Activated T-cell treated with anti-CD3 and anti-CD28 coated beads, Interleukin-2, amount 50 U/mL, for 1 hour (primary cell): ENCODE data around the gene SNAPC5.

Source experiments
- DNase-seq: peaks from one replicate; pipeline ENCODE4 v3.0.0-alpha.2; 2020

The SNAPC5 gene

DNA sequence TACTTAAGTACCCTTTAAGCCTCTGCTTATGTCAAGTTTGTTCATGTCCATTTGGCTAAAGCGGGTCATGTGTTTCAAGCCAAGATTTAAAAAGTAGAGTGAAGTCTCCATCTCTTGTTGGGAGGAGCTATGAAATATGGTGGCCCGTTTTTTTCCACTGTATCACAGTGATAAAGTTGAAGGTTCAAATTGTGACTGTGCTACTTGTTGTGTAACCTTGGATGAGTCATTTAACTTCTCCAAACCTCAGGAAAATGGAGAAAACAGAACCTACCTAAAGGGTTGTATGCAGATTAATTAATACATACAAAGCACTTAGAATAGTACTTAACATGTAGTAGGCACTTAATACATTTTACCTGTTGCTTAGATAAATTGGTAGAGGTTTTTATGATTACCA is 43.4 kb downstream of the SNAPC5 start:
- DNase-seq = no peak

GRCh38 chr15:66452971-66453580 is 44.5 kb downstream of the SNAPC5 start:
- DNase-seq = no peak

GRCh38 chr15:66452420-66452819 is 45.1 kb downstream of the SNAPC5 start:
- no peak for DNase-seq
